Ovary (tissue), 3 donors: ENCODE measurements around the gene C10orf105.

Experiments
- EP300 ChIP-seq: sonication (generic); formaldehyde crosslinking; IDR thresholded peaks from one replicate; pipeline ENCODE4 v1.6.1; 2017; ENCODE audit warnings: antibody characterized with exemption
- POLR2A ChIP-seq: fragments of 450-650 bp; IDR thresholded peaks from one replicate; pipeline ENCODE4 v1.6.1; 2017; ENCODE audit warnings: antibody characterized with exemption, mild to moderate bottlenecking, moderate library complexity
- TF ChIP-seq, protein P1 (sequence below), 3 donors: fragments of 450-650 bp in 2 of 3; fragments of 200-600 bp in 1 of 3; IDR thresholded peaks; one replicate each; pipeline versions ENCODE4 v1.5.1 to v1.8.0; 2016 to 2022; ENCODE audit warnings: antibody characterized with exemption in 3 of 3, mild to moderate bottlenecking in 1 of 3
- donor health status: DM: no; HTN: no; CAD: no.

DNA sequence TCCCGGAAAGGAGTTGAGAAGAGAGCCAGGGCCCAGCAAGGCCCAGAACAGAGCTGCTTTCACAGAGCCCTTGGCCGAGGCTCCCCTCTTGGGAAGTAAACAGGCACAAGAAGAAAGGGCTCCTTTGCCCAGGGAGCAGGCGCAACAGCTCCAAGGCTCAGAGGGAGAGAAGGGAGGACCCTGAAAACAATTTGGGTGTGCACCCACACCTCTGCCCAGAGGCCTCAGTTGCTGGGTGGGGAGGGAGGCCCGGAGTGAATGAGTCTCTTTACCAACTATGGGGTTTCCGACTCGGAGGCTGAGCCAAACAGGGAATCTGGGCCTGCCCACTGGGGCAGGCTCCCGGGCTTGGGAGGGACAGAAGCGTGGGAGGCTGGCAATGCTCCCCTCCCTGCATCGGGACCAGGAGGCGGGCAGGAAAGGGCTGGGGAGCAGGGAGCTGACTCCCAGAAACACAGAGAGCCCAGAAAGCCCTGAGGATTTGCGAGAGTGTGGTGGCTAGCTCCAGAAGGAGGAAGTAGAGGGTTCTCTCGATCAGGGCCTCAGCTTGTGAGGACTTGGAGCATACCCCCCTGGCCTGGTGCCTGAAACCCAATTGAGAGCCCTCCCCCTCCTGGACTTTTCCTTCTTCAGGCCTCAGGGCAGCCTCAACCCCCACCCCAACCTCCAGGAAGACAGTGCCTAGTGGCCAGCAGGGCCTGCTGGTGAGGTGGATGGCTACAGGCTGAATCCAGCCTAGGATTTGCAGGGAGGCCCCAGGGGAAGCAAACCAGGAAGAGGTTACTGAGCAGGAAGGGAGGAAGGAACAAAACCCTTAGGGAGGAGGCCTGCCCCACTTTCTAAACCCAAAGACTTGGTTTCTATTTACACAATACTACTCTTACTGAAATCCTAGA is 6.2 kb downstream of the C10orf105 start:
- TF ChIP-seq EP300: peak; percentile 25
- TF ChIP-seq, protein P1, sequence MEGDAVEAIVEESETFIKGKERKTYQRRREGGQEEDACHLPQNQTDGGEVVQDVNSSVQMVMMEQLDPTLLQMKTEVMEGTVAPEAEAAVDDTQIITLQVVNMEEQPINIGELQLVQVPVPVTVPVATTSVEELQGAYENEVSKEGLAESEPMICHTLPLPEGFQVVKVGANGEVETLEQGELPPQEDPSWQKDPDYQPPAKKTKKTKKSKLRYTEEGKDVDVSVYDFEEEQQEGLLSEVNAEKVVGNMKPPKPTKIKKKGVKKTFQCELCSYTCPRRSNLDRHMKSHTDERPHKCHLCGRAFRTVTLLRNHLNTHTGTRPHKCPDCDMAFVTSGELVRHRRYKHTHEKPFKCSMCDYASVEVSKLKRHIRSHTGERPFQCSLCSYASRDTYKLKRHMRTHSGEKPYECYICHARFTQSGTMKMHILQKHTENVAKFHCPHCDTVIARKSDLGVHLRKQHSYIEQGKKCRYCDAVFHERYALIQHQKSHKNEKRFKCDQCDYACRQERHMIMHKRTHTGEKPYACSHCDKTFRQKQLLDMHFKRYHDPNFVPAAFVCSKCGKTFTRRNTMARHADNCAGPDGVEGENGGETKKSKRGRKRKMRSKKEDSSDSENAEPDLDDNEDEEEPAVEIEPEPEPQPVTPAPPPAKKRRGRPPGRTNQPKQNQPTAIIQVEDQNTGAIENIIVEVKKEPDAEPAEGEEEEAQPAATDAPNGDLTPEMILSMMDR (IDR thresholded peaks at IDR 0.05): peak in 1 of 3 donors; percentile 43
- TF ChIP-seq POLR2A: no peak
